Lower lobe of right lung (tissue), 2 donors: ENCODE results near the gene SLC38A10. TPM values are rescaled to one million over a fixed set of nuclear protein-coding genes. Genes with fewer than 3 reads are reported as not detected.
A peak's percentile ranks its signal among the peaks of the same experiment; 100 is the strongest.

Source experiments
- ATAC-seq, 2 donors: fragments of 200-7000 bp; cut with Tn5 transposase; one replicate each; pipeline ENCODE4 v1.9.1; 2020 to 2022; ENCODE audit warnings: mild to moderate bottlenecking in 2 of 2, moderate library complexity in 2 of 2
- DNase-seq: peaks from one replicate; pipeline ENCODE4 v3.0.0-alpha.2; 2020
- H3K27ac ChIP-seq: fragments of 200-600 bp; one replicate; pipeline ENCODE4 v1.8.0; 2022
- H3K27me3 ChIP-seq: fragments of 200-600 bp; one replicate; pipeline ENCODE4 v1.8.0; 2022; ENCODE audit warnings: low read depth
- H3K36me3 ChIP-seq: fragments of 200-600 bp; one replicate; pipeline ENCODE4 v1.8.0; 2022; ENCODE audit warnings: mild to moderate bottlenecking
- H3K4me1 ChIP-seq: fragments of 200-600 bp; one replicate; pipeline ENCODE4 v1.8.0; 2022
- H3K4me3 ChIP-seq: fragments of 200-600 bp; one replicate; pipeline ENCODE4 v1.8.0; 2022; ENCODE audit warnings: mild to moderate bottlenecking
- H3K9me3 ChIP-seq: fragments of 200-600 bp; one replicate; pipeline ENCODE4 v1.8.0; 2022
- CTCF ChIP-seq: fragments of 200-600 bp; IDR thresholded peaks from one replicate; pipeline ENCODE4 v1.8.0; 2022; ENCODE audit warnings: antibody characterized with exemption, mild to moderate bottlenecking
- intact Hi-C: fragments of 100-400 bp; cut with DNase I; formaldehyde crosslinking; loops from one replicate; pipeline ENCODE4 v1.11.0; 2022
- total RNA-seq: library from RNA; stranded (reverse); fragmentation: NEBNext Ultra II Directional; extraction: Animal tissue kit (Norgen Biotek cat#: 25700); gene quantifications from one replicate; pipeline ENCODE4 v1.2.1, GENCODE V29; 2021
- donor health status: DM: no; HTN: yes; CAD: no; lungs with severe emphysema.

SLC38A10 gene
- total RNA-seq, 1 donor from 2014 or later = 98.1 TPM

GRCh38 chr17:81232616-81233241 is 62.4 kb downstream of the SLC38A10 start:
- no peak overlapping the region for H3K4me3 ChIP-seq
- no peak for ATAC-seq
- peaks cover 24% of the 10 kb centered on the region for H3K4me1 ChIP-seq
- H3K27ac ChIP-seq = no peak overlapping the region
- H3K36me3 ChIP-seq = peaks cover 63% of the 10 kb centered on the region
- H3K27me3 ChIP-seq = no peaks in the 10 kb centered on the region
- intact Hi-C loops = no loop called here
- TF ChIP-seq CTCF = no peak
- H3K9me3 ChIP-seq = no peaks in the 10 kb centered on the region
- DNase-seq = no peak

GRCh38 chr17:81231766-81232581 is 63.1 kb downstream of the SLC38A10 start:
- H3K4me3 ChIP-seq = no peak overlapping the region
- no peaks in the 10 kb centered on the region for H3K27me3 ChIP-seq
- DNase-seq = no peak
- intact Hi-C loops = no loop called here
- H3K36me3 ChIP-seq = peaks cover 63% of the 10 kb centered on the region
- H3K4me1 ChIP-seq = peaks cover 16% of the 10 kb centered on the region
- ATAC-seq = no peak
- H3K9me3 ChIP-seq = no peaks in the 10 kb centered on the region
- H3K27ac ChIP-seq = no peak overlapping the region
- TF ChIP-seq CTCF = no peak

DNA sequence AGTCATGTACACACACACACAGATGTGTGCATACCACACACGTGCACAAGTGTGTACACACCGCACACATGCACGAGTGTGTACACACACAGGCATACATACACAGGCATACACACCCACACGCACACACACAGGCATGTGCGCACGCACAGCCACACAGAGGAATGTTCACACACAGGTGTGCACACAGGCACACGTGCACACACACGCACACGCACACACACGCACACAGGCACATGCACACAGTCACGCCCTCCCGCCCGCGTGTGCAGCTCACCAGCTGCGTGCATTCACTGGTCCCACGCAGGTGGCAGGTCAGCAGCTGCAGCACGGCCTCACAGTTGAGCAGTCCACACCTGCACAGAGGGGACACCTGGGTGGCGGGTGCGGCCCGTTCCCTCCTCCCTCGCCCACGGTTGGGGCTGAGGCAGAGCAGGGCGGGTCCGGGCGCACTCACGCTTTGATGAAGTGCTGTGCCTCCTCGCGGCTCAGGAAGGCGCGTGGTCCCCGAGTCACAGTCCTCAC is 63.9 kb downstream of the SLC38A10 start:
- TF ChIP-seq CTCF = no peak
- Histone ChIP-seq H3K9me3 (no peaks in the 10 kb centered on the region), H3K27ac (no peak overlapping the region), H3K4me3 (no peak overlapping the region), H3K4me1 (peaks cover 10% of the 10 kb centered on the region), H3K36me3 (peaks cover 57% of the 10 kb centered on the region), H3K27me3 (no peaks in the 10 kb centered on the region)
- intact Hi-C loops = no loop called here
- no peak for DNase-seq
- ATAC-seq = no peak

GRCh38 chr17:81230043-81230820 is 64.9 kb downstream of the SLC38A10 start:
- Histone ChIP-seq H3K36me3 (peaks cover 57% of the 10 kb centered on the region), H3K4me3 (no peak overlapping the region), H3K9me3 (no peaks in the 10 kb centered on the region), H3K4me1 (peaks cover 10% of the 10 kb centered on the region), H3K27ac (no peak overlapping the region), H3K27me3 (no peaks in the 10 kb centered on the region)
- no peak for ATAC-seq
- intact Hi-C loops = no loop called here
- no peak for DNase-seq
- peak; percentile 16 for TF ChIP-seq CTCF

DNA sequence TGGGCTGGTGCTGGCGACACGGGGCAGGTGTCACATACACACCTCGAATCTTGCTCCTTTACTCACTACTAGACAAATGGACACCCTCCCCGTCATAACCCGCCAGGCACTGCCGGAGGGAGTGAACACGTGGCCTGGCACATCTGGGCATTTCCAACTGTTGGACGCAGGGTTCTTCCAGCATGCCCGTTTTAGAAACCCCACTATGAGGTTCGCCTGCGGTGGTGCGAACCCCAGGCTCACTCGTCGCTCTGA is 65.5 kb downstream of the SLC38A10 start:
- DNase-seq (no peak), ATAC-seq (no peak)
- Histone ChIP-seq H3K36me3 (peaks cover 57% of the 10 kb centered on the region), H3K4me1 (peaks cover 10% of the 10 kb centered on the region), H3K9me3 (no peaks in the 10 kb centered on the region), H3K4me3 (no peak overlapping the region), H3K27ac (no peak overlapping the region), H3K27me3 (no peaks in the 10 kb centered on the region)
- intact Hi-C loops = no loop called here
- no peak for TF ChIP-seq CTCF
